SK-N-MC (cell line): ENCODE results near the gene ACOT2.
"Not testable (repeated sequence)": the region's sequence is repeated elsewhere in the genome, so short reads cannot be mapped to it uniquely, and the experiment has no call there.

Experiments
- EZH2 ChIP-seq: fragments of 200-600 bp; sonication (generic); IDR thresholded peaks from one replicate; pipeline ENCODE4 v1.6.1; 2017; ENCODE audit warnings: antibody characterized with exemption
- FOXP2 ChIP-seq: optimal IDR thresholded peaks from 2 replicates; pipeline ENCODE3; 2011; ENCODE audit warnings: mild to moderate bottlenecking, moderate library complexity; ENCODE audit not compliant: insufficient read depth; ENCODE audit errors: extremely low read length, control extremely low read depth
- POLR2AphosphoS5 ChIP-seq: IDR thresholded peaks from 2 replicates; pipeline ENCODE4 v1.6.1; 2012; ENCODE audit warnings: mild to moderate bottlenecking, low read depth, low read length, borderline replicate concordance

DNA sequence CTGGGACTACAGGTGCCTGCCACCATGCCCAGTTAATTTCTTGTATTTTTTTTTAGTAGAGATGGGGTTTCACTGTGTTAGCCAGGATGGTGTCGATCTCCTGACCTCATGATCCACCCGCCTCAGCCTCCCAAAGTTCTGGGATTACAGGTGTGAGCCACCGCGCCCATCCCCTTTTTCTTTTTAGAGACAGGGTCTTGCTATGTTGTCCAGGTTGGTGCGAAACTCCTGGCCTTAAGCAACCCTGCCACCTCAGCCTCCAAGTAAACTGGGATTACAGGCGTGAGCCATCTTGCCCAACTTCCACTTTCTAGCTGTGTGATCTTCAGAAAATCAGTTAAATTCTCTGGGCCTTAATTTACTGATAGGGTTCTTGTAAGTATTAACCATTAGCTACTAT is 2.1 kb upstream of the ACOT2 start:
- TF ChIP-seq EZH2, POLR2AphosphoS5, FOXP2: not testable (repeated sequence)
